Breast epithelium (tissue), 4 donors: ENCODE results near the gene SEMG2. TPM values are rescaled to one million over a fixed set of nuclear protein-coding genes. Genes with fewer than 3 reads are reported as not detected.
A peak's percentile ranks its signal among the peaks of the same experiment; 100 is the strongest.

Experiments
- DNase-seq, 2 donors: peaks; one replicate each; pipeline ENCODE4 v3.0.0-alpha.2; 2019; ENCODE audit warnings: low spot score in 2 of 2
- H3K27ac ChIP-seq, 2 donors: fragments of 200-600 bp; sonication (generic) in 1 of 2; one replicate each; pipeline ENCODE4 v1.5.1; 2016 to 2019; ENCODE audit warnings: mild to moderate bottlenecking in 1 of 2
- H3K27me3 ChIP-seq, 2 donors: fragments of 200-600 bp; sonication (generic) in 1 of 2; one replicate each; pipeline versions ENCODE4 v1.5.1 to v1.6.0; 2017 to 2019; ENCODE audit warnings: control low read depth in 1 of 2, mild to moderate bottlenecking in 1 of 2
- H3K36me3 ChIP-seq: fragments of 200-600 bp; one replicate; pipeline ENCODE4 v1.5.1; 2019
- H3K4me1 ChIP-seq, 2 donors: fragments of 200-600 bp; sonication (generic); one replicate each; pipeline ENCODE4 v1.5.1; 2016 to 2019; ENCODE audit warnings: control low read depth in 1 of 2
- H3K4me3 ChIP-seq, 3 donors: fragments of 200-600 bp; sonication (generic); 1 replicate in 2 of 3; 2 replicates in 1 of 3; pipeline ENCODE4 v1.5.1; 2016 to 2019; ENCODE audit warnings: mild to moderate bottlenecking in 3 of 3, moderate library complexity in 2 of 3
- H3K9me3 ChIP-seq, 2 donors: fragments of 200-600 bp; sonication (generic) in 1 of 2; one replicate each; pipeline ENCODE4 v1.5.1; 2016 to 2019; ENCODE audit warnings: control low read depth in 1 of 2
- POLR2A ChIP-seq: fragments of 450-650 bp; IDR thresholded peaks from one replicate; pipeline ENCODE4 v1.6.1; 2016; ENCODE audit warnings: antibody characterized with exemption, mild to moderate bottlenecking, moderate library complexity
- POLR2AphosphoS5 ChIP-seq, 3 donors: sonication (generic); formaldehyde crosslinking; IDR thresholded peaks; one replicate each; pipeline ENCODE4 v1.6.1; 2017; ENCODE audit warnings: antibody characterized with exemption in 3 of 3
- intact Hi-C: fragments of 100-400 bp; cut with DNase I; formaldehyde crosslinking; loops from one replicate; pipeline ENCODE4 v1.15.1; 2023; ENCODE audit warnings: low total_unique reads
- total RNA-seq, 3 donors: library from RNA; depleted of rRNA; stranded (reverse); fragments of >200 nt; gene quantifications; one replicate each; pipeline ENCODE4 v1.1.0, GENCODE V29; 2016
- TF ChIP-seq, protein P1 (sequence below), 3 donors: fragments of 450-650 bp; IDR thresholded peaks; one replicate each; pipeline ENCODE4 v1.5.1; 2016 to 2017; ENCODE audit warnings: antibody characterized with exemption in 3 of 3, mild to moderate bottlenecking in 3 of 3, moderate library complexity in 3 of 3

Gene SEMG2
- total RNA-seq, 3 donors from 2014 or later, result 0.16 TPM; not detected in 2

DNA sequence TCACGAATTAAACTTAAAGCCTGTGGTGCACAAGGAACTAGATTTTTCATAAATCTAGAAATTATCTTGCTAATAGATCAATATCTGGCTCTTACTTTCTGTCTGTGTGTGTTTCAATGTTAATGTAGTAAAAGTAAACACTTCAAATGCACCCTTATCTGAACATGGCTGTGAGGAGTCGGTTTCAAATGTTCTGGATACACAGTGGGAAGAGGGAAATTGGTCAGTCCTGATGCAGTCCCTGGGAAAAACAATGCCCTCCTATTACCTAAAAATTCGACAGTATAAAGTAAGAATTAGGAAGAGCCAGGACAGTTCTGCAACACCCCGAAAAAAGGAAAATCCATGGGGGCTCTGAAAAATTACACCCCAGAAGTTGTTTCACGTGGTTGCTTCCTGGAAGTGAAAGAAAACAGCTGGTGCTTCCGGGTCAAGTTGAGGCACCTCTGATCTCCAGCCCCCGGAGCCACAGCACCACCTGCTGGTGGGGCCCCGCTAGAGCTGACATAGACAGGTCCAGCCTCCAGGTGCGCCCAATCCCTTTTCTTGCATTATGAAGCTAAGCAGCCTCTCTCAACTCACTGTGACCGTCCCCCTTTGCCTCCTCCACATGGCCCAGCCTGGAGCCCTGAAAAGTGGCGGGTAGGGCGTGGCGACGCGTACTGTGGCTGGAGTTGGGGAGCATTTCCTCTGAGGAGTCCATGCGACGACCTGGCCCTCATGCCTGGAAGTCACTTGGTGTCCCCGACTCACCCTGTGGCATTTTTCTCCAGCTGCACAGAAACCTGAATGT is 8.3 kb downstream of the SEMG2 start:
- Histone ChIP-seq H3K36me3 (no peaks in the 10 kb centered on the region), H3K9me3 (peaks cover 0 to 6% of the 10 kb centered on the region in 2 donors), H3K4me1 (no peaks in the 10 kb centered on the region), H3K27me3 (no peaks in the 10 kb centered on the region), H3K4me3 (no peak overlapping the region), H3K27ac (no peak overlapping the region)
- intact Hi-C loops, result no loop called here
- TF ChIP-seq, protein P1, sequence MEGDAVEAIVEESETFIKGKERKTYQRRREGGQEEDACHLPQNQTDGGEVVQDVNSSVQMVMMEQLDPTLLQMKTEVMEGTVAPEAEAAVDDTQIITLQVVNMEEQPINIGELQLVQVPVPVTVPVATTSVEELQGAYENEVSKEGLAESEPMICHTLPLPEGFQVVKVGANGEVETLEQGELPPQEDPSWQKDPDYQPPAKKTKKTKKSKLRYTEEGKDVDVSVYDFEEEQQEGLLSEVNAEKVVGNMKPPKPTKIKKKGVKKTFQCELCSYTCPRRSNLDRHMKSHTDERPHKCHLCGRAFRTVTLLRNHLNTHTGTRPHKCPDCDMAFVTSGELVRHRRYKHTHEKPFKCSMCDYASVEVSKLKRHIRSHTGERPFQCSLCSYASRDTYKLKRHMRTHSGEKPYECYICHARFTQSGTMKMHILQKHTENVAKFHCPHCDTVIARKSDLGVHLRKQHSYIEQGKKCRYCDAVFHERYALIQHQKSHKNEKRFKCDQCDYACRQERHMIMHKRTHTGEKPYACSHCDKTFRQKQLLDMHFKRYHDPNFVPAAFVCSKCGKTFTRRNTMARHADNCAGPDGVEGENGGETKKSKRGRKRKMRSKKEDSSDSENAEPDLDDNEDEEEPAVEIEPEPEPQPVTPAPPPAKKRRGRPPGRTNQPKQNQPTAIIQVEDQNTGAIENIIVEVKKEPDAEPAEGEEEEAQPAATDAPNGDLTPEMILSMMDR (IDR thresholded peaks at IDR 0.05), result peak in 1 of 3 donors; percentile 20
- no peak for TF ChIP-seq POLR2AphosphoS5 (IDR thresholded peaks at IDR 0.05)
- TF ChIP-seq POLR2A, result no peak
- DNase-seq, result no peak

DNA sequence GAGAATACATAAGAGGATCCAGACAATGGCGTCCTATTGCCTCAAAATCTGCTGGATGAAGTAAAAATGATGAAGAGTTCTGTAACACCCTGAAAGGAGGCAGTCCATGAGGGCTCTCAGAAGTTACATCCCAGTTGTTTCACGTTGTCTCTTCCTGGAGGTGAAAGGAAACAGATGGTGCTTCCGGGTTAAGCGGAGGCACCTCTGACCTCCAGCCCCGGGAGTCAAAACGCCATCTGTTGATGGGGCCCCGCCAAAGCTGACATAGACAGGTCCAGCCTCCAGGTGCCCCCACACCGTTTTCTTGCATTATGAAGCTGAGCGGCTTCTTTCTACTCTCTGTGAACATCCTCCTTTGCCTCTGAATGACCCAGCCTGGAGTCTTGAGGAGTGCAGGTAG is 9.5 kb downstream of the SEMG2 start:
- peaks cover 0 to 3% of the 10 kb centered on the region in 2 donors for H3K27me3 ChIP-seq
- H3K9me3 ChIP-seq, result peaks cover 5 to 12% of the 10 kb centered on the region in 2 donors
- no peak overlapping the region for H3K4me3 ChIP-seq
- no peaks in the 10 kb centered on the region for H3K4me1 ChIP-seq
- H3K36me3 ChIP-seq, result no peaks in the 10 kb centered on the region
- TF ChIP-seq, protein P1 (IDR thresholded peaks at IDR 0.05), result no peak
- no peak for TF ChIP-seq POLR2A
- TF ChIP-seq POLR2AphosphoS5 (IDR thresholded peaks at IDR 0.05), result no peak
- intact Hi-C loops, result no loop called here
- no peak overlapping the region for H3K27ac ChIP-seq
- DNase-seq, result no peak

DNA sequence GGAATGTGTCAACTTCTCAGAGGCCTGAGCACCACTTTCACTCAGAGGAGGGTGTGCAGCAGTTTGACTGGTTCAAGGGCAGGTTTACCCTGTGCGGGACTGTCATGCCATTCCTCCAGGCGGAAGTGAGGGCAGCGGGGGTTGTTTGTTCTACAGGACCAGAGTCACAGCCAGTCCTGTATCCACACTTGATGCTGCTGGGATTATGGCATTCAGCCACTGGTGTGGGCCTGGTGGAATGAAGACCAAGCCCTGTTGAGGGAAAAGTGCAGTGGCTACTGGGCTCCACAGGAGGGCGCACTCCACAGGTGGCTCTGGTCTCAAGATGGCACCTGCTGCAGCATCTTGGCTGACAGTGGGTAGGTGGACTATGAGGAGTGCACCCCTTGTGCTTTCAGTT is 14.8 kb downstream of the SEMG2 start:
- intact Hi-C loops, result no loop called here
- Histone ChIP-seq H3K9me3 (peaks cover 8 to 12% of the 10 kb centered on the region in 2 donors), H3K27me3 (peaks cover 0 to 6% of the 10 kb centered on the region in 2 donors), H3K4me3 (no peak overlapping the region), H3K36me3 (no peaks in the 10 kb centered on the region), H3K4me1 (no peaks in the 10 kb centered on the region), H3K27ac (no peak overlapping the region)
- no peak for DNase-seq
- TF ChIP-seq POLR2A, result no peak
- TF ChIP-seq, protein P1 (IDR thresholded peaks at IDR 0.05), result peak in 1 of 3 donors; percentile 13
- no peak for TF ChIP-seq POLR2AphosphoS5 (IDR thresholded peaks at IDR 0.05)

DNA sequence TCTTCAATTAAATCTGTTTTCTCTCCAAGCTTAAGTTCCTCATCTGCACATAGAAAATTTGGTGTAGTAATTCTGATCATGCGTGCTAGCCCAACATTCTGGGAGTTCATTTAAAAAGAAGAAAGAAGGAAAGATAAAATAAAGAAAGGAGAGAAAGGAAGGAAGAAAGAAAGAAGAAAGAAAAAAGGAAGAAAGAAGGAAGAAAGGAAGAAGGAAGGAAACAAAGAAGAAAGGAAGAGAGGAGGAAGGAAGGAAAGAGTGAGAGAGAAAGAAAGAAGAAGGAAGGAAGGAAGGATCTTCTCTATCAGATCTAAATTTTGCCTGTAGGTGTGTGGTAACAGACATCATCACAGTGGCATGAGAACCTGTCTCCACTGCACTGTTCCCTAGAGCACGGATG is 17.0 kb downstream of the SEMG2 start:
- peaks cover 0 to 6% of the 10 kb centered on the region in 2 donors for H3K27me3 ChIP-seq
- no peaks in the 10 kb centered on the region for H3K36me3 ChIP-seq
- no peaks in the 10 kb centered on the region for H3K4me1 ChIP-seq
- no peak overlapping the region for H3K4me3 ChIP-seq
- H3K27ac ChIP-seq, result no peak overlapping the region
- intact Hi-C loops, result no loop called here
- peaks cover 8 to 12% of the 10 kb centered on the region in 2 donors for H3K9me3 ChIP-seq
- DNase-seq, result no peak
- TF ChIP-seq POLR2A (no peak), POLR2AphosphoS5 (IDR thresholded peaks at IDR 0.05) (no peak)
- TF ChIP-seq, protein P1 (IDR thresholded peaks at IDR 0.05), result no peak

DNA sequence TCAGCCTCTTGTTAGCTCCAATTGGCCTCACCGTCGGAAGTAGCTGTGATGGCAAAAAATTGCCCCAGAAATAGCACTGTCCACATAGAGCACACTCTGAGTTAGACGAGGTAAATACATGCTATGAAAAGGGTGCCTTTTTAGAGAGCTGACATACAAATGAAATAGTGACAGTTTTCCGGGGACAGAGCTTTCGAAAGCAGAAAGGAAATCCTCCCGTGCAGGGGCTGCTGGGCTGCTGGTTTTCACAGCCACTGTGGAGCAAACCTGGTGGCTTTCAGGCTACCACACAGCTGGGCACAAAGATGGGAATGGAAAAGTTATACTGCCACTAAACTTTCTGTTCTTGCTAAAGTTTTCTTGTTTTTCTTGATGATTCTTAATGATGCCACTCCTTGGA is 24.9 kb downstream of the SEMG2 start:
- Histone ChIP-seq H3K9me3 (no peaks in the 10 kb centered on the region), H3K27me3 (peaks cover 0 to 5% of the 10 kb centered on the region in 2 donors), H3K4me3 (no peak overlapping the region), H3K36me3 (no peaks in the 10 kb centered on the region), H3K4me1 (no peaks in the 10 kb centered on the region), H3K27ac (no peak overlapping the region)
- intact Hi-C loops, result no loop called here
- TF ChIP-seq POLR2A (no peak), POLR2AphosphoS5 (IDR thresholded peaks at IDR 0.05) (no peak)
- TF ChIP-seq, protein P1 (IDR thresholded peaks at IDR 0.05), result no peak
- no peak for DNase-seq
